K562 treated with DMSO at 1 percent for 48 hours (cell line): ENCODE measurements around the gene DERL2. TPM values are rescaled to one million over a fixed set of nuclear protein-coding genes. Genes with fewer than 3 reads are reported as not detected.

Experiments
- total RNA-seq: library from RNA; unstranded; fragments of 300-600 nt; gene quantifications from 2 replicates; pipeline ENCODE4 v1.2.3, GENCODE V29; 2022; ENCODE audit warnings: low replicate concordance; ENCODE audit errors: extremely low read depth

DERL2 gene
- not detected in 2 replicates for total RNA-seq

GRCh38 chr17:5485270-5486205 is at the start of gene DERL2:
Gene DERL2 (minus strand): TSS chr17:5486178. CDS start chr17:5486161, 17 bp downstream.

DNA sequence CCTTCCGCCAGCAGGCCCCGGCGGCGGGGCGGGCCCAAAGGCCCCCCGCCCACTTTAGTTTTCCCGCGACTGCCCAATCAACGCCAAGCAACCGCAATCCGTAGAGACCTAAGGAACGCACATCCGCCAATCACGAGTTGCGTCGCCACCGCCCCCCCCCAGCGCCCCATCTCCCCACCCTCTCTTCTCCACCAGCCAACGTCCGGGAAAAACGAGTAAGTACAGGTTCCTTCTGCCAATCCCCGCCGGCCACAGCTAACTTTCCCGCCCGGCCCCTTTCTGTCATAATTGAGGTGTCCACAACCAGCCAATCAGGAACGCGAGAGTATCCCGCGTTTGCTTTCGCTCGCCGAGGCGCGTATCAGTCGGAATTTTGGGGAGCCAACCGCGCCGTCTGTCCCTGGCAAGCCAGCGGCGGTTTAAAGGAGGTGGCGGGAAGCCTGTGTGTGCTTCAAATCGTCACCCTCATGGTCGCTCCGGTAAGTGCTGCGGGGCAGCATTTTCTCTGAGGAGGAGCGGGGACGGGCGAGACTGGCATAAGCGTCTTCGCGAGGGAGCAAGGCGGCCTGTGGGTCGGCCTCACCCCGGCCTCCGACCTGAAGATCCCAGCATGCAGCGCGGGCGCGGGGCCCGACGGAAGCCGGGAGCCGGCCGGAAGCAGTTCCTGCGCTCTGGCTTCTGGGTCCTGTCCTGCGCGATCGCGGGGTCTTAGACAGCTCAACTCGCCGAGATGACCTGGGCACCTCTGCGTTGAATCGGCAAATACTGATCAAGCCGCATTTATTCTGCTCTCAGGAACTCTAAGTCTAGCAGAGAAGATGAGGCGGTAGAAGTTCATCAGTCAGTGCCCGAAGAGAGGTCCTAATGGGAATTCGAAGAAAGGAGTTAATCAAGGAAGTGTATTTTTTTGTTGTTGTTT is 487 bp upstream of the DERL2 start, which contains the start of gene MIS12:
Gene MIS12 (plus strand): TSS at position 361 of the 919 bp plus-strand sequence. CDS start 2,297 bp downstream, outside the sequence.

GRCh38 chr17:5438716-5439445 is 47.1 kb downstream of the DERL2 start, which contains the start of gene C1QBP:
Gene C1QBP (minus strand): TSS chr17:5439155. CDS start chr17:5439073, 82 bp downstream.

Other genes with a start within 250 kb of the DERL2 start
- gene RABEP1, start 203.9 kb downstream of the DERL2 start, total RNA-seq = not detected in 2 replicates
- gene NUP88, start 66.5 kb downstream of the DERL2 start, total RNA-seq = not detected in 2 replicates
- not detected in 2 replicates for gene RPAIN, start 66.0 kb downstream of the DERL2 start, total RNA-seq
- gene C1QBP, start 47.0 kb downstream of the DERL2 start, total RNA-seq = not detected in 2 replicates
- gene DHX33, start 17.2 kb downstream of the DERL2 start, total RNA-seq = not detected in 2 replicates
- gene MIS12, start 388 bp upstream of the DERL2 start, total RNA-seq = not detected in 2 replicates
- not detected in 2 replicates for gene NLRP1, start 98.3 kb upstream of the DERL2 start, total RNA-seq